Measurements from ENCODE around the gene CLEC16A. TPM values are rescaled to one million over a fixed set of nuclear protein-coding genes. Genes with fewer than 3 reads are reported as not detected.

CLEC16A gene
- total and polyA plus RNA-seq, 9 of the 15 experiments (the other 6 are each of a cell fraction or from before 2014, with no cell fraction given), result 1.00 to 22.3 (median 10.0) TPM

GRCh38 chr16:11155284-11155806 lies 211.0 kb downstream of the CLEC16A start (continued):
- TF ChIP-seq VEZF1 (CRISPR knock-in tag; IDR thresholded peaks at IDR 0.05) (peak; percentile 36; the same call in 1 of the 2 replicates), ZNF140 (CRISPR knock-in tag; IDR thresholded peaks at IDR 0.05) (no peak), NFXL1 (CRISPR knock-in tag; IDR thresholded peaks at IDR 0.05) (no peak), MCM7 (IDR thresholded peaks at IDR 0.05) (no peak), GTF2B (IDR thresholded peaks at IDR 0.05; ENCODE audit: extremely low read depth, insufficient read length) (no peak), NFIC (IDR thresholded peaks at IDR 0.05) (peak; percentile 54), CTBP1 (IDR thresholded peaks at IDR 0.05; ENCODE audit: borderline replicate concordance) (peak; percentile 83), CBFA2T2 (conservative IDR thresholded peaks at IDR 0.05) (peak; percentile 37), TBL1XR1 (IDR thresholded peaks at IDR 0.05; ENCODE audit: low read length in 2 of 2) (0 out of 4 replicates have a peak, but pooled peaks of 1 of the 2 experiments have one; percentile 45), SNRNP70 (optimal IDR thresholded peaks at IDR 0.05; ENCODE audit: low read depth, low read length) (no peak), MEF2D (tag; conservative IDR thresholded peaks at IDR 0.05; ENCODE audit: low read depth) (no peak), TEAD1 (CRISPR knock-in tag; IDR thresholded peaks at IDR 0.05) (0 out of 4 replicates have a peak, but pooled peaks of 1 of the 2 experiments have one; percentile 39), TEAD4 (IDR thresholded peaks at IDR 0.05; ENCODE audit: low read length) (peak; percentile 40; the same call in 1 of the 2 replicates), TEAD4 (CRISPR knock-in tag; IDR thresholded peaks at IDR 0.05; ENCODE audit: borderline replicate concordance) (no peak)

Measured in K562 (cell line).